Lung (tissue), 12 donors: Measurements from ENCODE around the gene AP1G1. TPM values are rescaled to one million over a fixed set of nuclear protein-coding genes. Genes with fewer than 3 reads are reported as not detected.
A peak's percentile ranks its signal among the peaks of the same experiment; 100 is the strongest.

Experiments
- ATAC-seq: fragments of 200-7000 bp; cut with Tn5 transposase; one replicate; pipeline ENCODE4 v1.9.1; 2020; ENCODE audit warnings: moderate number of reproducible peaks; ENCODE audit not compliant: insufficient read depth, low FRiP score
- DNase-seq, 3 donors: peaks; one replicate each; pipeline ENCODE4 v3.0.0-alpha.2; 2013 to 2017
- H3K27ac ChIP-seq, 2 donors: one replicate each; pipeline ENCODE4 v1.5.1; 2013; ENCODE audit warnings: mild to moderate bottlenecking in 2 of 2, moderate library complexity in 2 of 2, control low read depth in 1 of 2, inconsistent platforms in 1 of 2, low read depth in 1 of 2, low read length in 1 of 2
- H3K27me3 ChIP-seq, 3 donors: one replicate each; pipeline ENCODE4 v1.5.1; 2013; ENCODE audit warnings: low read length in 2 of 3; ENCODE audit not compliant: control insufficient read depth in 3 of 3, insufficient read depth in 3 of 3
- H3K36me3 ChIP-seq, 4 donors: one replicate each; pipeline ENCODE4 v1.5.1; 2013; ENCODE audit warnings: low read length in 4 of 4, mild to moderate bottlenecking in 1 of 4, moderate library complexity in 1 of 4; ENCODE audit not compliant: control insufficient read depth in 4 of 4, insufficient read depth in 4 of 4
- H3K4me1 ChIP-seq, 5 donors: one replicate each; pipeline ENCODE4 v1.5.1; 2013; ENCODE audit warnings: low read length in 5 of 5, mild to moderate bottlenecking in 2 of 5, moderate library complexity in 1 of 5; ENCODE audit not compliant: control insufficient read depth in 5 of 5, insufficient read depth in 5 of 5
- H3K4me3 ChIP-seq: one replicate; pipeline ENCODE4 v1.5.1; 2013; ENCODE audit warnings: mild to moderate bottlenecking, control low read depth, moderate library complexity
- H3K9ac ChIP-seq, 2 donors: one replicate each; pipeline ENCODE4 v1.5.1; 2013; ENCODE audit warnings: low read length in 2 of 2, control low read depth in 1 of 2; ENCODE audit not compliant: insufficient read depth in 1 of 2
- H3K9me3 ChIP-seq, 4 donors: one replicate each; pipeline ENCODE4 v1.5.1; 2013; ENCODE audit warnings: low read length in 3 of 4, mild to moderate bottlenecking in 1 of 4, moderate library complexity in 1 of 4; ENCODE audit not compliant: control insufficient read depth in 4 of 4, insufficient read depth in 3 of 4
- WGBS, 2 donors: extraction: QIAGEN DNeasy Blood & Tissue Kit; methylation state at CpG; one replicate each; pipeline ENCODE4 v1.1.7; 2013; 5-methylcytosine and 5-hydroxymethylcytosine counted together
- polyA plus RNA-seq, 2 donors: library from polyadenylated mRNA; stranded (reverse); fragments of 200-250 nt; gene quantifications; one replicate each; pipeline ENCODE4 v1.2.1, GENCODE V29; 2013
- total RNA-seq, 2 donors: library from RNA; depleted of rRNA in 1 of 2; stranded (reverse); fragments of >200 nt in 1 of 2; gene quantifications; one replicate each; pipeline ENCODE4 v1.2.1, GENCODE V29; 2014 to 2021
- TF ChIP-seq, protein P1 (sequence below): IDR thresholded peaks from 2 replicates; pipeline ENCODE4 v1.5.1; 2012; ENCODE audit warnings: mild to moderate bottlenecking; ENCODE audit errors: control extremely low read depth, extremely low read depth
- donor health status: control.
- donor health status: control.
- donor health status: Bipolar disorder and iron deficiency.
- donor health status: healthy.
- donor health status: DM: yes; HTN: yes; CAD: no.

AP1G1 gene
- total and polyA plus RNA-seq, 4 donors, result 14.7 to 136 (median 64.5) TPM

DNA sequence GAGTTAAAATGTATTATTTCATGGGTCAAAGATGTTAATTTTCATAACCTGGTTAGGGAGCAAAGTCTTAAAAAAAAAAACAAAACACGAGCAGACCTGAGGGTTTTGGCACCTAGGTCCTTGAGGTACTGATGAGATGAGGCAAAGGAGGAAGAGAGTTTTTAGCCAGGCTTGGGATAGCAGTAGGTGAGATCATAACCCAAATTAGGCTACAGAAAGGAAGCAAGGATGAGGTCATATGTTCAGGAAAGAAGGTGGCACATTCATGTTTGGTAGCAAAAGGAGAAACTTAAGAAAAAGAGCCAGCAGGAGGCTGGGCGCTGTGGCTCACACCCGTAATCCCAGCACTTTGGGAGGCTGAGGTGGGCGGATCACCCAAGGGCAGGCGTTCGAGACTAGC lies 40.0 kb upstream of the AP1G1 start:
- ATAC-seq (no peak), DNase-seq (no peak)
- Histone ChIP-seq H3K9ac (no peak overlapping the region), H3K36me3 (peaks cover 16 to 38% (median 23%) of the 10 kb centered on the region in 4 donors), H3K27me3 (no peaks in the 10 kb centered on the region), H3K9me3 (no peaks in the 10 kb centered on the region), H3K4me3 (no peak overlapping the region), H3K27ac (no peak overlapping the region), H3K4me1 (peaks cover 0 to 9% (median 6%) of the 10 kb centered on the region in 5 donors)
- WGBS, 2 donors, result 94 to 97% methylated on average over 6 of the region's 6 CpGs
- TF ChIP-seq, protein P1, sequence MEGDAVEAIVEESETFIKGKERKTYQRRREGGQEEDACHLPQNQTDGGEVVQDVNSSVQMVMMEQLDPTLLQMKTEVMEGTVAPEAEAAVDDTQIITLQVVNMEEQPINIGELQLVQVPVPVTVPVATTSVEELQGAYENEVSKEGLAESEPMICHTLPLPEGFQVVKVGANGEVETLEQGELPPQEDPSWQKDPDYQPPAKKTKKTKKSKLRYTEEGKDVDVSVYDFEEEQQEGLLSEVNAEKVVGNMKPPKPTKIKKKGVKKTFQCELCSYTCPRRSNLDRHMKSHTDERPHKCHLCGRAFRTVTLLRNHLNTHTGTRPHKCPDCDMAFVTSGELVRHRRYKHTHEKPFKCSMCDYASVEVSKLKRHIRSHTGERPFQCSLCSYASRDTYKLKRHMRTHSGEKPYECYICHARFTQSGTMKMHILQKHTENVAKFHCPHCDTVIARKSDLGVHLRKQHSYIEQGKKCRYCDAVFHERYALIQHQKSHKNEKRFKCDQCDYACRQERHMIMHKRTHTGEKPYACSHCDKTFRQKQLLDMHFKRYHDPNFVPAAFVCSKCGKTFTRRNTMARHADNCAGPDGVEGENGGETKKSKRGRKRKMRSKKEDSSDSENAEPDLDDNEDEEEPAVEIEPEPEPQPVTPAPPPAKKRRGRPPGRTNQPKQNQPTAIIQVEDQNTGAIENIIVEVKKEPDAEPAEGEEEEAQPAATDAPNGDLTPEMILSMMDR, result no peak

- Histone ChIP-seq H3K36me3 (peaks cover 16 to 32% (median 21%) of the 10 kb centered on the region in 4 donors), H3K4me1 (peaks cover 0 to 9% (median 6%) of the 10 kb centered on the region in 5 donors), H3K27ac (no peak overlapping the region), H3K27me3 (no peaks in the 10 kb centered on the region), H3K9me3 (no peaks in the 10 kb centered on the region), H3K9ac (peak overlapping the region; percentile 92 to 97), H3K4me3 (no peak overlapping the region)
- TF ChIP-seq, protein P1, result no peak
- WGBS, 2 donors, result 57 to 65% methylated on average over 3 of the region's 3 CpGs
- ATAC-seq, result no peak
- DNase-seq, result no peak
These were observed 38.5 kb upstream of the AP1G1 start for GRCh38 chr16:71847096-71847495.

DNA sequence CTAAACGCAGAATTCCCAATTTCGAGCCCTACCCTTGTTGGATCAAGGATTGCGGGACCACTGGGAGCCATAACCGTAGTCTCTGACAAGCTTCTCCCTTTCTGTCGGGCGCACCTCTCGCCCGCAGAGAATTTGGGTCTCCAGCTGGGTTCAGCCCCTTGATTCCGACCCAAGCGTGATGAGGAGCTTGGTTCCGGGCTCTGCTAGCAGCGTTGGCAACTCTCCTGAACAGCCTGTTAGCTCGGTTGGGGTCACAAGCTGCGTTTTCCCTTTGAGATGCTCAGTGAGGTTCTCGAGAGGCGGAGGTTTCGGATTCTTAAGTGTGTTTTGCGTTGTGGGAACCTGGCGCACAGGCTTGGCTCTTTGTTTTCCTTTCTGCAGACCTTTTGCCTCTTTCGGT lies 37.8 kb upstream of the AP1G1 start:
- no peaks in the 10 kb centered on the region for H3K9me3 ChIP-seq
- peaks cover 0 to 9% (median 6%) of the 10 kb centered on the region in 5 donors for H3K4me1 ChIP-seq
- H3K9ac ChIP-seq, result peak overlapping the region; percentile 92 to 97
- H3K36me3 ChIP-seq, result peaks cover 14 to 28% (median 19%) of the 10 kb centered on the region in 4 donors
- peak overlapping the region; percentile 65 to 95 for H3K27ac ChIP-seq
- ATAC-seq (no peak), DNase-seq (peak; percentile 27 to 32 (median 29))
- H3K27me3 ChIP-seq, result no peaks in the 10 kb centered on the region
- H3K4me3 ChIP-seq, result peak overlapping the region; percentile 100
- TF ChIP-seq, protein P1, result no peak
- 1% methylated on average over 20 of the region's 20 CpGs for WGBS, 2 donors
